Tibial nerve (tissue), 4 donors: ENCODE data around the gene SFMBT2.

ENCODE experiments used
- EP300 ChIP-seq, 2 donors: sonication (generic); formaldehyde crosslinking; IDR thresholded peaks; one replicate each; pipeline ENCODE4 v1.6.1; 2017; ENCODE audit warnings: antibody characterized with exemption in 2 of 2, mild to moderate bottlenecking in 1 of 2
- POLR2A ChIP-seq, 2 donors: fragments of 450-650 bp; IDR thresholded peaks; one replicate each; pipeline ENCODE4 v1.6.1; 2017; ENCODE audit warnings: antibody characterized with exemption in 2 of 2, mild to moderate bottlenecking in 2 of 2, moderate library complexity in 2 of 2
- TF ChIP-seq, protein P1 (sequence below), 5 experiments: fragments of 200-600 bp in 3 of 5; fragments of 450-650 bp in 2 of 5; sonication (generic) in 3 of 5; IDR thresholded peaks; one replicate each; pipeline ENCODE4 v1.5.1; 2016 to 2019; ENCODE audit warnings: antibody characterized with exemption in 5 of 5, mild to moderate bottlenecking in 3 of 5, moderate library complexity in 2 of 5

DNA sequence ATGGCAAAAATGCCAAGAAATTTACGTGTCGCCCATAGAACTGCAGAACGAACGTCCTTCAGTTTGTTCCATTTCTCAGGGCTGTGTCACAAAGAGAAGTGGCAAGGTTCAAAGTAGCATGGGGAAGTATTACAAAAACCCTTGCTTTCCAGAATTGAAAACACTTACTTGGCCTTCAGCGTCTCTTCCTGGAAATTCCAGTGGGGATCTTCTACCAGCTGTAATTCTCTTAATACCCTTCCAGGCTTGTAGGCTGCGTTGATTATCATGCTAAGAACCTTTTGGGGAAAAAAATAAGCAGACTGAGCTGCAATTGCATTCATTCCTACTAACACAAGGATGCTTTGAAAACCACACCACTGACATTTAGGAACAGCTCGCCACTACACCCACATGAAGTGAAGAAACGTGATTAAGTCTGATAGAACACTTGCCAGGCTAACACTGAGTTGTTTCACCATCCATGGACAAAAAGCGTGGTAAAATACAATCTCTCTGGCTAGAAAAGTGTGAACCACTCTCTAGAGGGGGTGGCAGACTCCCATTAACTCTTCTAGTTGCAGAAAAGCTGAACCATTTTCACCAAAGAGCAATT, 222.3 kb downstream of the SFMBT2 start:
- TF ChIP-seq, protein P1, sequence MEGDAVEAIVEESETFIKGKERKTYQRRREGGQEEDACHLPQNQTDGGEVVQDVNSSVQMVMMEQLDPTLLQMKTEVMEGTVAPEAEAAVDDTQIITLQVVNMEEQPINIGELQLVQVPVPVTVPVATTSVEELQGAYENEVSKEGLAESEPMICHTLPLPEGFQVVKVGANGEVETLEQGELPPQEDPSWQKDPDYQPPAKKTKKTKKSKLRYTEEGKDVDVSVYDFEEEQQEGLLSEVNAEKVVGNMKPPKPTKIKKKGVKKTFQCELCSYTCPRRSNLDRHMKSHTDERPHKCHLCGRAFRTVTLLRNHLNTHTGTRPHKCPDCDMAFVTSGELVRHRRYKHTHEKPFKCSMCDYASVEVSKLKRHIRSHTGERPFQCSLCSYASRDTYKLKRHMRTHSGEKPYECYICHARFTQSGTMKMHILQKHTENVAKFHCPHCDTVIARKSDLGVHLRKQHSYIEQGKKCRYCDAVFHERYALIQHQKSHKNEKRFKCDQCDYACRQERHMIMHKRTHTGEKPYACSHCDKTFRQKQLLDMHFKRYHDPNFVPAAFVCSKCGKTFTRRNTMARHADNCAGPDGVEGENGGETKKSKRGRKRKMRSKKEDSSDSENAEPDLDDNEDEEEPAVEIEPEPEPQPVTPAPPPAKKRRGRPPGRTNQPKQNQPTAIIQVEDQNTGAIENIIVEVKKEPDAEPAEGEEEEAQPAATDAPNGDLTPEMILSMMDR (IDR thresholded peaks at IDR 0.05), result no peak
- peak in 1 of 2 donors; percentile 26 for TF ChIP-seq EP300 (IDR thresholded peaks at IDR 0.05)
- TF ChIP-seq POLR2A (IDR thresholded peaks at IDR 0.05), result no peak
